ENCODE measurements around the gene LAMA3. TPM values are rescaled to one million over a fixed set of nuclear protein-coding genes. Genes with fewer than 3 reads are reported as not detected.

The LAMA3 gene
- polyA plus RNA-seq, 6 donors from 2014 or later: 0.07 to 0.45 TPM; not detected in 4

- DNase-seq (no peak), ATAC-seq (ENCODE audit: low read depth in 2 of 2) (no peak)
- Mint-ChIP-seq H3K27ac (peak overlapping the region in 2 of 6 donors; percentile 39 to 56), H3K4me1 (peaks cover 32 to 41% (median 36%) of the 10 kb centered on the region in 3 donors), H3K9me3 (no peaks in the 10 kb centered on the region), H3K4me3 (no peak overlapping the region), H3K36me3 (no peaks in the 10 kb centered on the region), H3K27me3 (no peaks in the 10 kb centered on the region)
Measured at GRCh38 chr18:23938901-23939341, 249.7 kb downstream of the LAMA3 start.

- DNase-seq (no peak), ATAC-seq (ENCODE audit: low read depth in 2 of 2) (no peak)
- no peaks in the 10 kb centered on the region for H3K36me3 Mint-ChIP-seq
- H3K27me3 Mint-ChIP-seq: no peaks in the 10 kb centered on the region
- no peaks in the 10 kb centered on the region for H3K9me3 Mint-ChIP-seq
- peak overlapping the region in 1 of 6 donors; percentile 14 for H3K27ac Mint-ChIP-seq
- peaks cover 27 to 37% (median 33%) of the 10 kb centered on the region in 3 donors for H3K4me1 Mint-ChIP-seq
- no peak overlapping the region for H3K4me3 Mint-ChIP-seq
Measured at GRCh38 chr18:23939366-23939765, 250.1 kb downstream of the LAMA3 start.

GRCh38 chr18:23939896-23940295 lies 250.6 kb downstream of the LAMA3 start:
- H3K4me3 Mint-ChIP-seq: no peak overlapping the region
- H3K4me1 Mint-ChIP-seq: peaks cover 22 to 31% (median 30%) of the 10 kb centered on the region in 3 donors
- no peaks in the 10 kb centered on the region for H3K36me3 Mint-ChIP-seq
- no peaks in the 10 kb centered on the region for H3K9me3 Mint-ChIP-seq
- no peaks in the 10 kb centered on the region for H3K27me3 Mint-ChIP-seq
- no peak for DNase-seq
- H3K27ac Mint-ChIP-seq: peak overlapping the region in 2 of 6 donors; percentile 38 to 68
- ATAC-seq (ENCODE audit: low read depth in 2 of 2): no peak

- DNase-seq: no peak
- Mint-ChIP-seq H3K27me3 (no peaks in the 10 kb centered on the region), H3K27ac (no peak overlapping the region), H3K4me3 (no peak overlapping the region), H3K4me1 (peaks cover 27 to 39% (median 32%) of the 10 kb centered on the region in 3 donors), H3K9me3 (no peaks in the 10 kb centered on the region), H3K36me3 (no peaks in the 10 kb centered on the region)
- no peak for ATAC-seq (ENCODE audit: low read depth in 2 of 2)
Measured at GRCh38 chr18:23941791-23942190, 252.5 kb downstream of the LAMA3 start.

- no peak for DNase-seq
- no peaks in the 10 kb centered on the region for H3K9me3 Mint-ChIP-seq
- no peak overlapping the region for H3K4me3 Mint-ChIP-seq
- H3K27ac Mint-ChIP-seq: peak overlapping the region in 1 of 6 donors; percentile 2
- no peaks in the 10 kb centered on the region for H3K36me3 Mint-ChIP-seq
- peaks cover 23 to 27% (median 25%) of the 10 kb centered on the region in 3 donors for H3K4me1 Mint-ChIP-seq
- ATAC-seq (ENCODE audit: low read depth in 2 of 2): no peak
- no peaks in the 10 kb centered on the region for H3K27me3 Mint-ChIP-seq
Measured at GRCh38 chr18:23943104-23943503, 253.9 kb downstream of the LAMA3 start.

- ATAC-seq (ENCODE audit: low read depth in 2 of 2): no peak
- H3K27me3 Mint-ChIP-seq: no peaks in the 10 kb centered on the region
- H3K9me3 Mint-ChIP-seq: no peaks in the 10 kb centered on the region
- H3K4me3 Mint-ChIP-seq: no peak overlapping the region
- no peak for DNase-seq
- peaks cover 14 to 17% (median 16%) of the 10 kb centered on the region in 3 donors for H3K4me1 Mint-ChIP-seq
- no peaks in the 10 kb centered on the region for H3K36me3 Mint-ChIP-seq
- H3K27ac Mint-ChIP-seq: peak overlapping the region in 1 of 6 donors; percentile 84
Measured at GRCh38 chr18:23943903-23944624, 254.8 kb downstream of the LAMA3 start.

GRCh38 chr18:23945416-23946079 lies 256.3 kb downstream of the LAMA3 start:
- Mint-ChIP-seq H3K27ac (peak overlapping the region in 4 of 6 donors; percentile 41 to 69 (median 58)), H3K27me3 (no peaks in the 10 kb centered on the region), H3K9me3 (no peaks in the 10 kb centered on the region), H3K4me1 (peaks cover 11 to 14% (median 13%) of the 10 kb centered on the region in 3 donors), H3K36me3 (no peaks in the 10 kb centered on the region), H3K4me3 (peak overlapping the region in 5 of 8 donors; percentile 3 to 63 (median 12))
- ATAC-seq (ENCODE audit: low read depth in 2 of 2): peak; percentile 63 to 65
- DNase-seq: no peak

GRCh38 chr18:23949863-23950262 lies 260.6 kb downstream of the LAMA3 start:
- Mint-ChIP-seq H3K4me1 (peaks cover 9 to 13% (median 11%) of the 10 kb centered on the region in 3 donors), H3K4me3 (no peak overlapping the region), H3K9me3 (no peaks in the 10 kb centered on the region), H3K27ac (no peak overlapping the region), H3K36me3 (no peaks in the 10 kb centered on the region), H3K27me3 (no peaks in the 10 kb centered on the region)
- no peak for ATAC-seq (ENCODE audit: low read depth in 2 of 2)
- DNase-seq: no peak

GRCh38 chr18:23950644-23951043 lies 261.4 kb downstream of the LAMA3 start:
- H3K27me3 Mint-ChIP-seq: no peaks in the 10 kb centered on the region
- H3K27ac Mint-ChIP-seq: no peak overlapping the region
- ATAC-seq (ENCODE audit: low read depth in 2 of 2) (no peak), DNase-seq (no peak)
- H3K36me3 Mint-ChIP-seq: no peaks in the 10 kb centered on the region
- peaks cover 3 to 7% (median 3%) of the 10 kb centered on the region in 3 donors for H3K4me1 Mint-ChIP-seq
- no peaks in the 10 kb centered on the region for H3K9me3 Mint-ChIP-seq
- no peak overlapping the region for H3K4me3 Mint-ChIP-seq

GRCh38 chr18:23951206-23951605 lies 262.0 kb downstream of the LAMA3 start:
- ATAC-seq (ENCODE audit: low read depth in 2 of 2) (no peak), DNase-seq (no peak)
- no peaks in the 10 kb centered on the region for H3K27me3 Mint-ChIP-seq
- peaks cover 0 to 1% (median 0%) of the 10 kb centered on the region in 3 donors for H3K4me1 Mint-ChIP-seq
- H3K36me3 Mint-ChIP-seq: no peaks in the 10 kb centered on the region
- H3K4me3 Mint-ChIP-seq: no peak overlapping the region
- H3K27ac Mint-ChIP-seq: peak overlapping the region in 1 of 6 donors; percentile 56
- no peaks in the 10 kb centered on the region for H3K9me3 Mint-ChIP-seq

- ATAC-seq (ENCODE audit: low read depth in 2 of 2) (no peak), DNase-seq (no peak)
- Mint-ChIP-seq H3K36me3 (no peaks in the 10 kb centered on the region), H3K27ac (no peak overlapping the region), H3K27me3 (no peaks in the 10 kb centered on the region), H3K4me1 (peaks cover 0 to 4% (median 0%) of the 10 kb centered on the region in 3 donors), H3K4me3 (no peak overlapping the region), H3K9me3 (no peaks in the 10 kb centered on the region)
Measured at GRCh38 chr18:23953984-23954383, 264.7 kb downstream of the LAMA3 start.

GRCh38 chr18:23956483-23956882 lies 267.2 kb downstream of the LAMA3 start:
- H3K27ac Mint-ChIP-seq: peak overlapping the region in 1 of 6 donors; percentile 72
- no peaks in the 10 kb centered on the region for H3K36me3 Mint-ChIP-seq
- H3K4me3 Mint-ChIP-seq: no peak overlapping the region
- ATAC-seq (ENCODE audit: low read depth in 2 of 2) (no peak), DNase-seq (no peak)
- no peaks in the 10 kb centered on the region for H3K9me3 Mint-ChIP-seq
- no peaks in the 10 kb centered on the region for H3K27me3 Mint-ChIP-seq
- H3K4me1 Mint-ChIP-seq: peaks cover 0 to 4% (median 0%) of the 10 kb centered on the region in 3 donors

GRCh38 chr18:23958036-23958435 lies 268.8 kb downstream of the LAMA3 start:
- no peaks in the 10 kb centered on the region for H3K36me3 Mint-ChIP-seq

More at GRCh38 chr18:23958036-23958435, 268.8 kb downstream of the LAMA3 start:
- Mint-ChIP-seq H3K27me3 (no peaks in the 10 kb centered on the region), H3K4me1 (peaks cover 0 to 4% (median 0%) of the 10 kb centered on the region in 3 donors), H3K27ac (no peak overlapping the region), H3K4me3 (no peak overlapping the region), H3K9me3 (no peaks in the 10 kb centered on the region)
- DNase-seq (no peak), ATAC-seq (ENCODE audit: low read depth in 2 of 2) (no peak)
